SK-MEL-5 (cell line): Measurements from ENCODE around the gene TFF1. TPM values are rescaled to one million over a fixed set of nuclear protein-coding genes. Genes with fewer than 3 reads are reported as not detected.
"Not testable (repeated sequence)": the region's sequence is repeated elsewhere in the genome, so short reads cannot be mapped to it uniquely, and the experiment has no call there.

Experiments used
- DNase-seq: peaks from one replicate; pipeline ENCODE4 v3.0.0-alpha.2; 2016; ENCODE audit warnings: low read depth, low spot score
- in situ Hi-C: cut with HindIII; loops from 2 replicates; pipeline ENCODE4 v1.10.0; 2016; ENCODE audit warnings: low sequenced_read_pairs, high pct_unique_total_duplicates, low pct_unique_long_range_greater_than_20kb
- polyA plus RNA-seq, 2 experiments: library from polyadenylated mRNA; depleted of rRNA; stranded (reverse); fragments of >200 nt; gene quantifications; 2 replicates each; pipeline ENCODE4 v1.2.3, GENCODE V29; 2015
- total RNA-seq: library from RNA; depleted of rRNA; stranded (reverse); fragments of >200 nt; shearing (Covaris generic); gene quantifications from 2 replicates; pipeline ENCODE4 v1.2.3, GENCODE V29; 2014; rRNA removed

Gene TFF1
- total RNA-seq, result not detected in 2 replicates
- not detected in 2 replicates for polyA plus RNA-seq (2015; cell fraction: cytosol; rRNA removed)
- not detected in 2 replicates for polyA plus RNA-seq (2015; cell fraction: nucleus; rRNA removed)

GRCh38 chr21:42366292-42367010 is at the start of gene TFF1:
TFF1 (minus strand) TSS chr21:42366535; CDS start chr21:42366495, 40 bp downstream.
- in situ Hi-C loops, result no loop called here
- no peak for DNase-seq

GRCh38 chr21:42414928-42415769 is 48.8 kb upstream of the TFF1 start:
- no peak for DNase-seq
- in situ Hi-C loops, result no loop called here

- DNase-seq, result no peak
- in situ Hi-C loops, result no loop called here
Measured at GRCh38 chr21:42414553-42414927, 48.2 kb upstream of the TFF1 start.

GRCh38 chr21:42414066-42414465 is 47.7 kb upstream of the TFF1 start:
- DNase-seq, result no peak
- in situ Hi-C loops, result no loop called here

GRCh38 chr21:42413500-42413899 is 47.2 kb upstream of the TFF1 start:
- in situ Hi-C loops, result no loop called here
- no peak for DNase-seq

- in situ Hi-C loops, result no loop called here
- no peak for DNase-seq
Measured at GRCh38 chr21:42413093-42413492, 46.8 kb upstream of the TFF1 start.

- no peak for DNase-seq
- in situ Hi-C loops, result no loop called here
Measured at GRCh38 chr21:42412636-42412933, 46.2 kb upstream of the TFF1 start.

GRCh38 chr21:42411891-42412635 is 45.7 kb upstream of the TFF1 start:
- DNase-seq, result no peak
- in situ Hi-C loops, result no loop called here

GRCh38 chr21:42411197-42411869 is 45.0 kb upstream of the TFF1 start:
- in situ Hi-C loops, result no loop called here
- peak; percentile 11 for DNase-seq

- in situ Hi-C loops, result no loop called here
- DNase-seq, result no peak
Measured at GRCh38 chr21:42409366-42409765, 43.0 kb upstream of the TFF1 start.

- DNase-seq, in situ Hi-C loops: not testable (repeated sequence)
Measured at GRCh38 chr21:42408718-42409117, 42.4 kb upstream of the TFF1 start.

GRCh38 chr21:42407476-42407875 is 41.1 kb upstream of the TFF1 start:
- no peak for DNase-seq
- in situ Hi-C loops, result no loop called here

- in situ Hi-C loops, result no loop called here
- no peak for DNase-seq
Measured at GRCh38 chr21:42406866-42407265, 40.5 kb upstream of the TFF1 start.

- DNase-seq, result no peak
- in situ Hi-C loops, result no loop called here
Measured at GRCh38 chr21:42406201-42406621, 39.9 kb upstream of the TFF1 start.

GRCh38 chr21:42405064-42406013 is 39.0 kb upstream of the TFF1 start:
- no peak for DNase-seq
- in situ Hi-C loops, result no loop called here

GRCh38 chr21:42404539-42404938 is 38.2 kb upstream of the TFF1 start:
- in situ Hi-C loops, result no loop called here
- no peak for DNase-seq
